ACHN (cell line): ENCODE data around the gene DHH.

Experiments used
- DNase-seq: peaks from one replicate; pipeline ENCODE4 v3.0.0-alpha.2; 2015
- in situ Hi-C: cut with HindIII; loops from 2 replicates; pipeline ENCODE4 v1.10.0; 2017; ENCODE audit warnings: low sequenced_read_pairs, low pct_ligation_motif_present, low pct_unique_long_range_greater_than_20kb

DHH gene

GRCh38 chr12:49055978-49056754 is 38.4 kb downstream of the DHH start:
- in situ Hi-C loops = no loop called here
- DNase-seq = peak; percentile 56

DNA sequence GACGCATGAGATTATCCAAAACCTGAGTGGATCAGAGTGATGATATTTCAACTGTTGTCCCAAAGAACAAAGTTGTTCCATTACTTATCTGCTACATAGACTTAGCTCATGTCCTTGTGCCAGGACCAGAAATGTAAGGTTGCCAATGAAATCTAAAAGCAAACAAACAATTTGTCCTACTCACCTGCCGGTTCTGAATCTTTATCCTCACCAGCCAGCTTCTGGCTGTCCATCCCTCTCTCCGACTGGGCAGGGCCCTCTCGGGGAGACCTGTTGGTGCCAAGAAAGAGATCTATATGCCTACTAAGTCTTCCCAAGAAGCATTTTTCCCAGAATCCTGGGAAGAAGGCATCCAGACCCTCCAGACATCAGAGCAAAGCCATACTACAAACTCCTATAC is 39.5 kb downstream of the DHH start:
- DNase-seq = no peak
- in situ Hi-C loops = no loop called here

- DNase-seq = no peak
- in situ Hi-C loops = no loop called here
Measured at GRCh38 chr12:49054524-49054923, 40.1 kb downstream of the DHH start.

- in situ Hi-C loops = no loop called here
Measured at GRCh38 chr12:49054096-49054495, 40.5 kb downstream of the DHH start.

GRCh38 chr12:49052451-49053208 is 42.0 kb downstream of the DHH start:
- in situ Hi-C loops = no loop called here
- DNase-seq = no peak

More at GRCh38 chr12:49054096-49054495, 40.5 kb downstream of the DHH start:
- no peak for DNase-seq

DNA sequence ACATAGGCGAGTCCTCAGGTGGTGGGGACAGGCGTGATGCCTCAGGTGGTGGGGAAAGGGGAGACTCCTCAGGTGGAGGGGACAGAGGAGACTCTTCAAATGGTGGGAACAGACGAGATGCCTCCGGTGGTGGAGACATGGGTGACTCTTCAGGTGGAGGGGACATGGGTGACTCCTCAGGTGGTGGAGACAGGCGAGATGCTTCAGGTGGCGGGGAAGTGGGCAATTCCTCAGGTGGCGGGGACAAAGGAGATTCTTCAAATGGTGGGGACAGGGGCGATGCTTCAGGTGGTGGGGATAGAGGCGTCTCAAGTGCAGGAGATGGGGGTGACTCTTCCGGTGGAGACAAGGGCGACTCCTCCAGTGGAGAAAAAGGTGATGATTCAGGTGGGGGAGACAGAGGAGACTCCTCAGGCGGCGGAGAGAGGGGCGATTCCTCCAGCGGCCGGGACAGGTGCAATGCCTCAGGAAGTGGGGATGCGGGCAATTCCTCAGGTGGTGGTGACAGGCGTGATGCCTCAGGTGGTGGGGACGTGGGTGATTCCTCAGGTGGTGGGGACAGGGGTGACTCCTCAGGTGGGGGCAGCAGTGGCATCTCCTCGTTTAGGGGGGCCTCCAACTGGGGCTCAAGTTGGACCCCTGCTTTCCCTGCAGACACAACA is 42.7 kb downstream of the DHH start:
- DNase-seq = no peak
- in situ Hi-C loops = no loop called here

DNA sequence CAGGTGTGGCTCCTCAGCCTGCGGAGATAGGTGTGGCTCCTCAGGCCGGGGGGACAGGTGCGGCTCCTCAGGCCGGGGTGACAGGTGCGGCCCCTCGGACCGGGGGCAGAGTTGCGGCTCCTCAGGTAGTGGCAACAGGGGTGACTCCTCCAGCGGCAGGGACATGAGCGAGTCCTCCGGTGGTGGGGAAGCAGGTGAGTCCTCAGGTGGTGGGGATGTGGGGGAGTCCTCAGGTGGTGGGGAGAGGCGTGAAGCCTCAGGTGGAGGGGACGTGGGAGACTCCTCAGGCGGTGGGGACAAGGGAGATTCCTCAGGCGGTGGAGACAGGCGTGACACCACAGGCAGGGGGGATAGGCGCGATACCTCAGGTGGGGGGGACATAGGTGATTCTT is 43.2 kb downstream of the DHH start:
- in situ Hi-C loops = no loop called here
- no peak for DNase-seq

GRCh38 chr12:49050507-49051372 is 43.9 kb downstream of the DHH start:
- DNase-seq = no peak
- in situ Hi-C loops = no loop called here

GRCh38 chr12:49049566-49050224 is 44.9 kb downstream of the DHH start:
- peak; percentile 89 for DNase-seq
- in situ Hi-C loops = no loop called here

DNA sequence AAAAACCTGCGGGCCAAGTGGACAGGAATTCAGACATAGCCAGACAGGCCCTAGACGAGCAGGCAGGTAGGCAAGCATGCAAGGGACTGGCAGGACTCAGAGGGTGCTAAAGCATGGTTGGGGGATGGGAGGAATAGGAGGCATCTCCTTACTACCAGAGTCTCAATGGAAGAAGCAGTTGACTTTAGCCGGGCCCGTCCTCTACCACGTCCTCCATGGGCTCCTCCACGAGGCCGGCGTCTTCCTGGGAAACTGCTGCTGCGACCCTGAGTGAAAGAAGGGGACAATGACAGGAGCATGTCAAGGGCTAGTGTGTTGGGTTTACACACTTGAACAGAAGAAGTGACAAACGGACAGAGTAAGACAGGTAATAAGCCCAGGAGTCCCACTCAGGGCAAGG is 45.6 kb downstream of the DHH start:
- no peak for DNase-seq
- in situ Hi-C loops = no loop called here

DNA sequence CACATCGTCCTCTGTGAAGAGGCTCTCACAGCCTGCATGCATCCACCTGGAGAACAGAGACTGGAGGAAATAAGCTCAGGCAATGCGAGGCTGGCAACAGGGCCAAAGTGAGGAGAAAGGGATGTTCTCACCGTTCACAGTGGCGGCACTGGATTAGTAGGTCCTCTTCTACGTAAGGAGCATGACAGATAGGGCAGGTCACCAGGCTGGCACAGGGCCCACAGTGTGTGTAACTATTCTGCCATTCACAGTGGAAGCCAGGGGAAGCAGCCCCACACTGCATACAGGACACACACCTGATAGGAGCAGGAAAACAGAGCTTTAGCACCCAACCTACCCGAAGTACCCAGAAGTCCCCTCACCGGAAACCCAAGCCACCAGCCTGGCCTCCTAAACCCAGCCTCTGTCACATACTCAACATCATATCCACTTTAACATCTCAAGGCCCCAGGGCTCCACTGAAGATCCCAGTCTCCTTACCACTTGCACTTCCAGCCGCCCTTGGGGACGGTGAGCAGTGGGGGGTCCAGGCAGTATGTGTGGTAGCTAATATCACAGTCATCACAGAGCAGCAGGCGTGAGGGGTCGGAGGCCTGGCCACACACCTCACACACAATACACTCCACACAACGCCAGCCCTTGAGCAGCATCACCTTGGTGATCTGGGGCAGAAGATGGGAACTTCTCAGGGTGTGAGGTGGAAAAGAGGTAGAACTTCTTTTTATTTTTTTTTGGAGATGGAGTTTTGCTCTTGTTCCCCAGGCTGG is 48.3 kb downstream of the DHH start:
- in situ Hi-C loops = no loop called here
- DNase-seq = no peak

DNA sequence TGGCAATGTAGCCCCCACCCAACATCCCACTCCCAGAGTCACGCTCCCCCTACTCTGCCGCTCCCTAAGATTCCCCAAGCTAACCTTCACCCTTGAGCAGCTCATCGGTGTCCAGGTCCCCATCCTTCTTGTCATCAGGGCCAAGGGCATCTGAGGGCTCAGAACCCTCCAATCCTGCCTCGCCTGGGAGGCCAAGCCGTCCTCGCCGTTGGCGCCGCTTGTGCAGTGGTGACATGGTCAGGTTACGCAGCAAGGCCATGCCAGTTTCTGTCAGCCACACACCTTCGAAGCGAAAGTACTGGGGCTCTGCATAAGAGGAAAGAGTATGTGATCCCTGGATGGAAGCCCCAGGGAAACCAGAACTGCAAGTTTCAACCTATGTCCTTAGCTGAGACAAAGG is 49.9 kb downstream of the DHH start:
- in situ Hi-C loops = no loop called here
- DNase-seq = no peak

DNA sequence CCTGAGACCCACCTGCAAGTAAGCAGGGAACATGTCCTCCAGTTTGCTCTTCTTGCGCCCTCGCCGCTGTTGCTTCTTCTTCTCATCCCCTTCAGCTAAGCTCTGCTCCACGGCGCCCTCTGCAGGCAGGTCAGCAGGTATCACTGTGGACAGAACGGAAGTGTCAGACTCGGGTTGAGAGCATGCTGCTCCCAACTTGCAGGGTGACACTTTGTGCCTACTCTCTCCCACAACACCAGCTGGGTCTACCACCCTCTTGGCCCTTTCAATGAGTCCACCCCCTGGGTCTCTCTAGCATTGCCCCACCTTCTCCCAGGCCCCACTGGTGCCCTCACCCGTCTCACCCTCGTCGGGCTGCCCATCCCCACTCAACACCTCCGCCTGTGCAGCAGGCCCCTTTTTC is 50.7 kb downstream of the DHH start:
- in situ Hi-C loops = no loop called here

GRCh38 chr12:49043241-49043640 is 51.4 kb downstream of the DHH start:
- in situ Hi-C loops = no loop called here
- DNase-seq = no peak

More for the DNA sequence above, 50.7 kb downstream of the DHH start:
- peak; percentile 52 for DNase-seq

DNA sequence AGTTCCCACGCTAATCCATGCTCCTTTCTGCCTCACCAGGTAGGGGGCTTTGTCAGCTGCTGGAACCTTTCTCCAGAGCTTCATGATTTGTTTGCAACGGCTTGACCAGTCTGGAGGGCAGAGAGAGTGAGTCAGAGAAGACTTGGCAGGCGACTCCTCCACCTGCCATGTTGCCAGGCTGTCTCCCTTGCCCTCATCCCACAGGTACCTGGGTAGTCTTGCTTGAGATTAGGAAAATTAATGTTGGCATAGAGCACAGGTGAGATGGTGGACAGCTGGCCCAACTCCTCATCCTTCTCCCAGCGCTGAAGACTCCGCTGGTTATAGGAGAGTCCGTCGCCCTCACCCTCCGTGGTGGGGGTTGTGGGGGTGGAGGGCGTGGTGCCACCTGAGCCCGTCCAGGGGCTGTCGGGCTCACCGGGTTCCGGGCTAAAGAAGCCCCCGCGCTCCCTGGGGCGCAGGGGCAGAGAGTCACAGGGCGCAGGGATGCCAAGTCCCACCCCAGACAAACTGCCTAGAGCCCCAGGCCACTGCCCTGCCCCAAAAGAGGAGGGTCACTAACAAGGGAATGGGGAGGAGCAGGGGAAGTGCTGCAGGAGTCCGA is 52.6 kb downstream of the DHH start:
- in situ Hi-C loops = no loop called here
- DNase-seq = no peak

DNA sequence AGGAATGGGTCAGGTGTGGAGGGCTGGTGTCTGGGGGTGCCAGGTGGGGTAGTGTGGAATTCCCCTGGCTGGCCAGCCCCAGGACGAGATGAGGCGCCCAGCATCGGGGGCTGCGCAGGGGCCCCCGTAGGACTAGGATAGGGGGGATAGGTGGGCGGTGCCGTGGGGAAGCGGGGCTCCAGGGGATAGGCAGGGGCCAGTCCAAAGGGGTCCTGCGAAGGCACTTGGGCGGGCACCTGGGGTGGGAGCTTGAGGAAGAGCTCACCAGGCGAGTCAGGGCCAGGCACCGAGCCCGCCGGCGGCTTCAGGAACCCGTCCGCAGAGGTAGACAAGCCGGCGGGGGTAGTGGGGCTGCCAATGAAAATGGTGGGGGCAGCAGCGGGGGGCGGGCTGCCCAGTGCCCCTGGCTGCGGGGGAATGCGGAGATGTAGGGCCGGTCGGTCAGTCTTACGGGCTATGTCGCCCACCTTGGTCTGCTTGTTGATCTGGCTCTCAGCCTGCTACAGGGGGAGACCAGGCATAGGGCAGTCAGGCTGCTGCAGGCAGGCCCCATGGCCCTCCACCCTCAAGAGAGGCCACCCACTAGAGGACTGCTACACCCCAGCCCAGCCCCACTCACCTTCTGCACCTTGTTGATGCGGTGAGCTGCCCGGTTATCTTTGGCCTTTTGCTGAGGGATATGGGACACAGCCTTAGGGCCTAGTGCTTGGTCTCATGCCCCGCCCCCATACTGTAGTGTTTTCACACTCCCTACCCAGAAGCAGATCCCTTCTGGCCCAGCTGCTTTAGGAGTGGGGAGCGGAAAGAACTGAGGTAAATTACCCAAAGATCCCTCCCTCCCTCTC is 53.3 kb downstream of the DHH start:
- in situ Hi-C loops = no loop called here
- no peak for DNase-seq
